ENCODE measurements around the gene SPNS1.

DNA sequence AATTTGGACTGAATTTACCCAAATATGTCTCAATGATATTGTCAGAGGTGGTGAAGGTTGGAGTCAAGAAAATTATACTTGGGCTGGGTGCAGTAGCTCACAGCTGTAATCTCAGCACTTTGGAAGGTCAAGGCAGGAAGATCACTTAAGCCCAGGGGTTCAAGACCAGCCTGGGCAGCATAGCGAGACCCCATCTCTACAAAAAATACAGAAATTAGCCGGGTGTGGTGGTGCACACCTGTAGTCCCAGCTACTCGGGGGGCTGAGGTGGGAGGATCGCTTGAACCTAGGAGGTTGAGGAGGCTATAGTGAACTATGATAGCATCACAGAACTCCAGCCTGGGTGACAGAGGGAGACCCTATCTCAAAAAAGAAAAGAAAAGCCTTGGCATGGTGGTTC is 51.2 kb downstream of the SPNS1 start:
- TF ChIP-seq, protein P1, sequence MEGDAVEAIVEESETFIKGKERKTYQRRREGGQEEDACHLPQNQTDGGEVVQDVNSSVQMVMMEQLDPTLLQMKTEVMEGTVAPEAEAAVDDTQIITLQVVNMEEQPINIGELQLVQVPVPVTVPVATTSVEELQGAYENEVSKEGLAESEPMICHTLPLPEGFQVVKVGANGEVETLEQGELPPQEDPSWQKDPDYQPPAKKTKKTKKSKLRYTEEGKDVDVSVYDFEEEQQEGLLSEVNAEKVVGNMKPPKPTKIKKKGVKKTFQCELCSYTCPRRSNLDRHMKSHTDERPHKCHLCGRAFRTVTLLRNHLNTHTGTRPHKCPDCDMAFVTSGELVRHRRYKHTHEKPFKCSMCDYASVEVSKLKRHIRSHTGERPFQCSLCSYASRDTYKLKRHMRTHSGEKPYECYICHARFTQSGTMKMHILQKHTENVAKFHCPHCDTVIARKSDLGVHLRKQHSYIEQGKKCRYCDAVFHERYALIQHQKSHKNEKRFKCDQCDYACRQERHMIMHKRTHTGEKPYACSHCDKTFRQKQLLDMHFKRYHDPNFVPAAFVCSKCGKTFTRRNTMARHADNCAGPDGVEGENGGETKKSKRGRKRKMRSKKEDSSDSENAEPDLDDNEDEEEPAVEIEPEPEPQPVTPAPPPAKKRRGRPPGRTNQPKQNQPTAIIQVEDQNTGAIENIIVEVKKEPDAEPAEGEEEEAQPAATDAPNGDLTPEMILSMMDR (IDR thresholded peaks at IDR 0.05) = no peak
- no peak for TF ChIP-seq POLR2AphosphoS5 (IDR thresholded peaks at IDR 0.05; ENCODE audit: low read depth, low read length)
